ENCODE measurements around the gene HEATR5A. TPM values are rescaled to one million over a fixed set of nuclear protein-coding genes. Genes with fewer than 3 reads are reported as not detected.

HEATR5A gene
- total RNA-seq, 1 donor from 2014 or later = 33.5 TPM

DNA sequence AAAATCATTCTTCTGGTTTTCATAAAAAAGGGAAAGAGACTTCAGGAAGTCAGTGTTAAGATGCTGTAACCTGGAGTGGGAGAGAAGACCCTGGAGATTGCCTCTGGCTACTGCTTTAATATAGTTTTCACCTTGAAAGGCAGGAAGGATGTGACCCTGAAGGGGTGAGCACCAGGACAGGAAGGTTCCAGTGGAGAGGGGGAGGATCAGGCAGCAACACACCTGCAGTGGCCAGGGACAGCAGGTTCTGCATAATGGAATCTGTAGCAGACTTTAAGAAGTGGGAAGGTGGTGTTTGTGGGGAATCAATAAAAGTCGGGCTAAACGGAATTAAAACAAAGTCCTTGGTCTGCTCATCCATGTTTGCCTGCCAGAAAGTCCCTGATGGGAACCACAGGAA is 6.3 kb upstream of the HEATR5A start:
- DNase-seq (ENCODE audit: low read depth in 2 of 2) = no peak

- DNase-seq (ENCODE audit: low read depth in 2 of 2) = no peak
These were observed 5.6 kb upstream of the HEATR5A start for GRCh38 chr14:31425905-31426304.

DNA sequence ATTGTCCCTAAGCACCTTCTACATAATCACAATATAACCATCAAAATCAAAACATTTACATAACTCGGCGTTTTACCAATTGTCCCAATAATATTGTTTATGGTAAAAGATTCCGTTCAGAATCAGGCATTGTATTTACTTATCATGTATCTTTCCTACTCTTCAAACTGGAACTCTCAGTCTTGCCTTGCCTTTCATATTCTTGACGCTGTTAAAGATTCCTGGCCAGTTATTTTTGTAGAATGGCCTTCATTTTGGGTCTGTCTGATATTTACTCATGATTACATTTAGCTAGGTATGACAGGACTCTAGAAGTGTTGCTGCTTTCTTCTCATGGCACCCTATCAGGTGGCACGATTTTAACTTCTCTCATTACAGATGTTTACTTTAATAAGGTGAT is 850 bp upstream of the HEATR5A start:
- DNase-seq (ENCODE audit: low read depth in 2 of 2) = no peak

DNA sequence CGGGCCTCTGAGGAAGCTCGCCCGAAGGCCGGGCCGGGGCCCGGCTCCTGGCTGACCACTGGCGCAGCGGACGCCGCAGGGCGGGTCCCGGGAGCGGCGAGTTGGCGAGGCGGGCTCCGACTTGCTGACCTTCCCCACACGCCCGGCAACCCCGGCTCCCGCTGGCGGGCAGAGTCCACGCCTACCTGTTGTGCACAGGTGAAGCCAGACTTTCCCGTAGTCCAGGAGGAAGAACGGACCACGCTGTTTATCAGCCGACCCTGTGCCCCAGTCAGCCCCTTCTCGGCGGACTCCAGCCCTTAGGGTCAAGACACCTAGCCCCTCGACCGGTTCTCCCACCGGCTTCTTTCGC is 407 bp downstream of the HEATR5A start:
- peak; percentile 56 to 63 for DNase-seq (ENCODE audit: low read depth in 2 of 2)

DNA sequence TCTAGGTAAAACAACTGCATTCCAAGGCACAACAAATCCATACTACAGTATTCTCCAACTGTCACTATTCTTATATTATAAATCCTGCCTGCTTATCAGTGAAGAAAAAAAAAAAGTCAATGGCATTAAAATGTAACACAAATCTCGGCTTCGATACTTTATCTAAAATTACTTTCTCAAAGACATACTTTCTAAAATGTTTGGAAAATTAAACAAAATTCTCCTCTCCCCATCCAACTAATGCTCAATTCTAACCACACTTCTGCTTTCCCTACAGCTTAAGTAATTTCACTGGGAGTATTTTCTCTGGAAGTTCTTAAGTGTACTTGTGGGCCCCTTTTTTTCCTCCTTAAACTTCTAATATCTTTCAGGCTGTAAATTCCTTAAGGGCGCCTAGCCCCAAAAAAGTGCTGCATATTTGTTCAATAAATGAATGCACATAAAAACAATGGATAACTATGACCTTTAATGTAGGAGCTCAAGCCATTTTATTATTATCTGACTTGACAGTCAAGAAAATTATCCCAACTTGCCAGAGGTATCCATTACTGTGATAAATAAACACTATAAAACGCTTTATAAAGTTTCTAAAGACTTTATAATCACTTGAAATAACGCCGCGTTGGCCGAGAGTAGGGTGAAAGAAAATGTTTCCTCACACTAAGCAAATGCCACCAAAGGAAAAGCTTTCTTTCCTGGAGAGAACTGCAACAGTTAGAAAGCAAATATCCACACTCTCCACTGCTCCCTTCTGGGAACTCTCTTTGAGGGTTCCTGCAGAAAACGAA is 977 bp downstream of the HEATR5A start:
- peak; percentile 3 for DNase-seq (ENCODE audit: low read depth in 2 of 2)

GRCh38 chr14:31418440-31418839 is 1.9 kb downstream of the HEATR5A start:
- DNase-seq (ENCODE audit: low read depth in 2 of 2) = no peak

DNA sequence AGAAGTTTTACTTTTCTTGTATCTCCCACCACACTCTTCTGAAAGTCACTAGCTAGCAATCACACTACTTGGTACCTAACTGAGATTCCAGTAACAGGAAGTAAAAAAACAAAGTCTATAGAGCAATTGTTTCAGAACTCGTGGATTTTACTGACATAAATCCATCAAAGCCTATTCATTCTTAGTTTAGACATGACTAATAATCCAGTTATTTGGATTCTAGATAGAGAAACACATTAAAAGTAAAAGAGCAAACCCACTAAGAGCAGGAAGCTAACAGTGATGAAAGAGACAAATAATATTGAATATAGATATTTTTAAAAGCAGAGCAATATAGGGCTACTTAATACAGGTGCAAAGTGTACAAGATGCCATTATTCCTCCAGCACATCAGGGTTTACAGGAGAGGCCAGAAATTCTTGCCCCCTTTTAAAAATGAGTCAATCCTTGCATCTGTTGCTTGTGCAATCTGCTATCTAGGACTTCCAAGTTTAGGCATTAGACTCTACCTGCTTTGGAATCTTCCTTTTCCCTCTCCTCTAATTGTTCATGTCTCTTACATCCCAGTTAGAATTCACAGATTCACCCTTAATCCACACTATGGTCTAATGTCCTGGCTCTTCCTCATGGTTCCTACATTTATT is 6.0 kb downstream of the HEATR5A start:
- peak; percentile 20 to 71 for DNase-seq (ENCODE audit: low read depth in 2 of 2)

DNA sequence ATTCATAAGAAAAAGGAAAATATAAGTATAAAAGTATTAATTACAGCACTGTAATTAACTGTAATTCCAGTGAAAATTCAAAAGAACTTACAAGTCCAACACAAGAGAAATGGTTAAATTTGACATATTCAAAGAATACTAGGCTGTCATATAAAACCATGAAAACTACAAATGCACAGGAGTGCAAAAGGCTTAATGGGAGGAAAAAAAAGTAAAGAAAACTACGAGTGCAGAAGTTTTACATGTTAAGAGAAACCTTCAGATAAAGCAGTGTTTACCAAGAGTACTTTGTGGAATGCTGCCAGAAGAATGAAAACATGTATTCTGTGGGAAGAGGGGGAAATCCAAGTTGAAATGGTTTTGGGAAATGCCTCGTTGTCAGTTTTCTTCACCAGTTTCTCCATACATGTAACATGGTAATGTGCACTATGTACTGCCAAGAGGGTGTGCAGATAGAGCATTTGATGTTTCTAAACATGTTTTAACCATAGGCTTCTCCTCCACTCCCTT is 9.1 kb downstream of the HEATR5A start:
- peak in 1 of 2 donors; percentile 26 for DNase-seq (ENCODE audit: low read depth in 2 of 2)

DNA sequence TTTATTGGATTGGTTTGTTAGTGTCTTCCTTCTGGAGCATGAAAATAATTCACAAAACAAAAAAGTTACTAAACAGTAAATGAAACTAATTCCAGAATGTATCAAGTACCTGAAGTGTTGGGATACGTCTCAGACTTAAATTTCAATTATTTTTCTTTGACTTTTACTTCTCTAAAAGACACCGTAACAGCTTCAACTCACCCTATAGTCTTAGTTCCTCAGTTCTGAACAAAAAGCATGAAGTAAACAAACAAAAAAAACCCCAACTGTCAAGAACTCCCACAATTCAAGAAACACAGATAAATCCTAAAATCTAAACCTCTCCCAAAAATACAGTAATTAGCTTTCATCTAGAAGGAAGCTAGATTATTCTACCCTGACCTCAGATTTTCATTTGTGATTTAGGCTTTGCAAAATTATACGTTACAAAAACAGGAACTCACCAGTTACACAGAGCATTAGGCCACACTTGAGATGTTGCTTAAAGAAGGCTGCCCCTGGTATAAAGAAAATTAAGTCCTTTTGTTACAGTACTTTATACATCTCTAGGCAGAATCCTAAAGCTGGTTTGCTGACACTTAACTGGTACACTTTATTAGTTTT is 10.2 kb downstream of the HEATR5A start:
- no peak for DNase-seq (ENCODE audit: low read depth in 2 of 2)

DNA sequence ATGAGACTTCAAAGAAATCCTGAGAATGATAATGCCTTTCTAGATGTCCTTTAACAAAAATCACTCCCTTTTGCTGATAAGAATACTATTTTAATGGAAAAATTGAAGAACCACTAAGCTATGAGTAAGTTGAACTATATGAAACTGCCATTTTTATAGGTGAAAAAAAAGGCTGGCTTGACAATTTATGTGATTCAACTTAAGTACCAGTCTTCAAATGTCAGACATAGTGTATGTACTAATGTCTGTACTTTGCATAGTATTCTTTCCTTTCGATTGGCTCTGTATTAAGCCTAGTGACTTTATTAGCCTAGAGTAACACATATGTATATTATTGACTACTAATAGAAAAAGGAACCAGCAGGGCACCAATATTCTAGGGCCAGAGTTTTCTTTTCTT is 11.9 kb downstream of the HEATR5A start:
- no peak for DNase-seq (ENCODE audit: low read depth in 2 of 2)

- DNase-seq (ENCODE audit: low read depth in 2 of 2) = no peak
These were observed 14.6 kb downstream of the HEATR5A start for GRCh38 chr14:31405599-31406232.

DNA sequence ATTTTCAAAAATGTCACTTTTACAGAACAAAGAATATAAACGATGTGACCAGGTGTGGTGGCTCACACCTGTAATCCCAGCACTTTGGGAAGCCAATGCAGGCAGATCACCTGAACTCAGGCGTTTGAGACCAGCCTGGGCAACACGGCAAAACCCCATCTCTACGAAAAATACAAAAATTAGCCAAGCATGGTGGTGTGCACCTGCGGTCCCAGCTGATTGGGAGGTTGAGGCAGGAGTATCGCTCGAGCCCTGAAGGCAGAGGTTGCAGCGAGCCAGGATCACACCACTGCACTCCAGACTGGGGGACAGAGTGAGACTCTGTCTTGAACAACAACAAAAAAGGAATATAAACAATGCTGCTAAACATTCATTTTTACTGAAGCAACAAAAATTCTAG is 15.2 kb downstream of the HEATR5A start:
- DNase-seq (ENCODE audit: low read depth in 2 of 2) = no peak

- no peak for DNase-seq (ENCODE audit: low read depth in 2 of 2)
These were observed 16.6 kb downstream of the HEATR5A start for GRCh38 chr14:31403707-31404106.

- DNase-seq (ENCODE audit: low read depth in 2 of 2) = no peak
These were observed 17.4 kb downstream of the HEATR5A start for GRCh38 chr14:31402764-31403439.

- DNase-seq (ENCODE audit: low read depth in 2 of 2) = no peak
These were observed 18.9 kb downstream of the HEATR5A start for GRCh38 chr14:31401369-31401932.

DNA sequence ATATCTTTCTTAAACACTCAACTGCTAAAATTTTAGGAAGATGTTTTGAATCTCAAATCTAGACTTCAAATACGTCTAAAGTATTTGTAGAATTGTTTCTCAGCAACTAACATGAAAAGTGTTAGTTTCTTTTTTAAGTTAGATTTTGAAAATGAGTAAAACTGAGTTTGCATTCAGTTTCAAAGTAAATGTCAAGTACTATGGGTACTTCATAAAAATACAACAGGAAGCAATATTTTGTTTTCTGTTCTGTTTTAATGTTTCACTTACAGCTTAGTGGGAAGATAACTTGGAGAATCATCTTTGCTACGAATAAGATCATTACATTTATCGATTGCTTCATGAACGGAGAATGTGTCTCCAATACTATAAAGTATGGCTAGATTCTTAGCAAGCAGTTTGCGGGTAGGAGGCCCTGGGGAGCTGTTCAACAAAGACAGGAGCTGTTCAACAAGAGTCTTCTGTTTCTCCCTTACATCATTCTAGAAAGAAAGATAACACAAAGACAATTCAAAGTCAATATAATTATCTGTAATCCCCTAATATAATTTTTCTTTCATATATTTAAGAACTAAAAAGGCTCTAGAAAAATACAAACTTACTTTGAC is 20.2 kb downstream of the HEATR5A start:
- DNase-seq (ENCODE audit: low read depth in 2 of 2) = no peak

GRCh38 chr14:31395572-31396205 is 24.7 kb downstream of the HEATR5A start:
- DNase-seq (ENCODE audit: low read depth in 2 of 2) = no peak

GRCh38 chr14:31395119-31395518 is 25.2 kb downstream of the HEATR5A start:
- DNase-seq (ENCODE audit: low read depth in 2 of 2) = no peak

DNA sequence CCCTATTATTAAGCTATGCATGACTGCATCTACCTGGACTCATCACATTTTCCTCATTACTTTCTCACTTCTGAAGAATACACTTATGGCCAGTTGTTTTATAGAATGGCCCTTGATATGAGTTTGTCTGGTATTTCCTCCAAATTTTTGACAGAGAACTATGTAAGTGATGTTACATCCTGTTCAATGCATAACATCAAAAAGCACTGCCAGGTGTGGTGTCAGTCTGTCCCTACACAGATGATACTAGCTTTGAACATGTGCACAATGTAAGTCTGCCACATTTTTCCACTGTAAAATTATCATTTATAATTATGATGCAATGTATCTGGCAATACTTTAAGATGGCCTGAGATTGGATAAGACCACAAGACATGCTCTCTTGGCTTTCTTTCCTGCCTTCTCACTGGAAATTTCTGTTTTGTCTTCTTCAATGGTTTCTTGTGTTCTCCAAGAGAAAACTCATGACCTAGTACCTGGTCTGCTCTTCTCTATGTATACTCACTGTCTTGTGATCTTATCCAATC is 28.3 kb downstream of the HEATR5A start:
- DNase-seq (ENCODE audit: low read depth in 2 of 2) = no peak

- no peak for DNase-seq (ENCODE audit: low read depth in 2 of 2)
These were observed 28.9 kb downstream of the HEATR5A start for GRCh38 chr14:31391473-31391872.

All from lung microvascular endothelial cell (primary cell).